Activated T-cell treated with anti-CD3 and anti-CD28 coated beads for 24 hours (primary cell): ENCODE data around the gene RENBP.
"Not testable (repeated sequence)": the region's sequence is repeated elsewhere in the genome, so short reads cannot be mapped to it uniquely, and the experiment has no call there.

Experiments used
- DNase-seq: peaks from one replicate; pipeline ENCODE4 v3.0.0-alpha.2; 2020; ENCODE audit warnings: low read depth

RENBP gene

DNA sequence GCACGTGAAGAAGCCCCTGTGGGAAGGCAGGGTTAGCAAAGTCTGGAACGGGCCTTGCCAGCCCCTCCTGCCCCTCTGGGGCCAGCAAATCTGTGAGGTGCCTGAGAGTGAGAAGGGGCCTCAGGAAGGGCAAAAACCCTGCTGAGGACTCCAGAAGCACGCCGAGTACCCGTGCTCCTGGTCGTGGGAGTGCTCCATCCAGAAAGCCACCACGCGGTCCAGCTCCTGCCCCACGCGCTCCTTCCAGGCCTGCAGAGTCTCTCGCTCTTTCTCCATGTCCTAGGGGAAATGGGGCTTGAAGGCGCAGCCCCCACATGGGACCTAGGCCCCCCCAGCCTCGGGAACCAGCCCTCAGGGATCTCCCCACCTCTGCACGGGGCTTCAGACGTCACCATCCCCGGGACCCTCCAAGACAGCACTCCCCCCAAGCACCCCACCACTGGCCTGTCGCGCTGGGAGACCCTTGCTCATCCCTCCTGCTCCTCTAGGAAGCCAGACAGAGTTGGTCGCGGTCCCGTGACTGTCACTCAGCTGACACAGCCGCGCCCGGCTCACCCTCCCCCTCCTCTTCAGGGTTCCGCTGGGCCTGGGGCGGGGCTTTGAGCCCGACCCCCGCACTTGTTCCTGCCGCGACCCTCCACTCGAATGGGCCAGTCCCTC, at the start of gene RENBP:
RENBP (minus strand) TSS at position 504 of the 660 bp plus-strand sequence; CDS start at position 471, 33 bp downstream.
- DNase-seq, result no peak

DNA sequence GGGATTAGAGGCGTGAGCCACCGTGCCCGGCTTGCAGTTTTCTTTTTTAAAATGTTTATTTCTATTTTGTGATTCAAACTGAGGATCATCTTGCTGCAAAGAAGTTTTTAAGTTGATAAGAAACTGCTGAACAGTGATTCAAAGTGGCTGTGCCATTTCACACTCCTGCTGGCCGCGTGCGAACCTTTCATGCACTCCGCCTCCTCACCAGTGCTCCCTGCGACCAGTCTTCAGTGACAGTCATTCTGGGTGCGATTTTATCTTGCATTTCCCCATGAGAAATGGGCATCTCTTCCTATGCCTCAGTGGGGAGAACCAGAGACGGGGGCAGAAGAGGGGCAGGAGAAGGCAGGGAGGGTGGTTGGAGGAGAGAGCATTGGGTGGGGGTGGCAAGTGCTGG, 49.5 kb upstream of the RENBP start:
- DNase-seq, result no peak

DNA sequence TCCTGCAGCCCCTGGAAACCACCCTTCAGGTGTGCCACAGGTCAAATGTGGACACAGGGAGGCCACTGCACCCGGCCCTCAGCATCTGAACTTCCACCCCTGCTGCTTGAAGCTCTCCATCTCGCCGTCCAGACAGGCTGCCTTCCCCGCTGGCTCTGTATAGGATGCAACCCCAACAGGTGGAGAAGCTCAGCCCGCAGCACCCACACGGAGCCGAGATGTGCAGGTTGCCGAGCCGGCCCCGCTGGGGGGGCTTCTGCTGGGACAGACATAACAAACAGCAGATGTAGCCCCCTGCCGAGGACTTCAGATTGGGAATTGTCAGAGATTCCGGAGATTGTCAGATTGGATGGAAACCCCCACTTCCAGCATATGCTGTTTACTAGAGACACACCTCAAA, 48.6 kb upstream of the RENBP start:
- no peak for DNase-seq

DNA sequence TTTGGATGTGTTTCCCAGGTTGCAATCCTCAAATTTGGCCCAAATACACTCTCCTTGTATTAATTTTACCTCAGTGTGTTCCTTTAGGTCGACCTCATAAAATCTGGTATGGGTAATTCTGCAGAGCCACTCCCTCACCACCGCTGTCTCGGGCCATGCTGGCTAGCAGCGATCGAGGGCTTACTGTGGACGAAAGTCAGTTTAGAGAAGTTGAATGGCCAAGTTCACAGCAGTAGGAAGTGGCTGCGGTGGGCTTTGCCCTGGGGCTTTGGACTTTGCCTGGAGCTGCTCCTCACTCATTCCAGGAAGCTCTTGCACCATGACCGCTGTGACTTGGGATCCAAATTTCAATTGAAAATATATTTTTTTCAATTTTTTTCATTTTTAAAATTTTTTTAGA, 47.7 kb upstream of the RENBP start:
- no peak for DNase-seq

DNA sequence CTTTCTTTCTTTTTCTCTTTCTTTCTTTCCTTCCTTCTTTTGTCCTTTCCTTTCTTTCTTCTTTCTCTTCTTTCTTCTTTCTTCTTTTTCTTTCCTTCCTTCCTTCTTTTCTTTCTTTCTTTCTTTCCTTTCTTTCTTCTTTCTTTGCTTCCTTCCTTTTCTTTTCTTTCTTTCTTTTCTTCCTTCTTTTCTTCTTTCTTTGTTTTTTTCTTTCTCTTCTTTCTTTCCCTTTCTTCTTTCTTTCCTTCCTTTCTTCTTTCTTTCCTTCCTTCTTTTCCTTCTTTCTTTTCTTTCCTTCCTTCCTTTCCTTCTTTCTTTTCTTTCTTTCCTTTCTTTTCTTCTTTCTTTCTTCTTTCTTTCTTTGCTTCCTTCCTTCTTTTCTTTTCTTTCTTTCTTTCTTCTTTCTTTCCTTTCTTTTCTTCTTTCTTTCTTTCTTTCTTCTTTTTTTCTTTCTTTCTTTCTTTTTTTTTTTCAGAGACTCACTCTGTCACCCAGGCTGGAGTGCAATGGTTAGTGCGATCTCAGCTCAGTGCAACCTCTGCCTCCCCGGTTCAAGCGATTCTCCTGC, 46.7 kb upstream of the RENBP start:
- DNase-seq, result no peak

DNA sequence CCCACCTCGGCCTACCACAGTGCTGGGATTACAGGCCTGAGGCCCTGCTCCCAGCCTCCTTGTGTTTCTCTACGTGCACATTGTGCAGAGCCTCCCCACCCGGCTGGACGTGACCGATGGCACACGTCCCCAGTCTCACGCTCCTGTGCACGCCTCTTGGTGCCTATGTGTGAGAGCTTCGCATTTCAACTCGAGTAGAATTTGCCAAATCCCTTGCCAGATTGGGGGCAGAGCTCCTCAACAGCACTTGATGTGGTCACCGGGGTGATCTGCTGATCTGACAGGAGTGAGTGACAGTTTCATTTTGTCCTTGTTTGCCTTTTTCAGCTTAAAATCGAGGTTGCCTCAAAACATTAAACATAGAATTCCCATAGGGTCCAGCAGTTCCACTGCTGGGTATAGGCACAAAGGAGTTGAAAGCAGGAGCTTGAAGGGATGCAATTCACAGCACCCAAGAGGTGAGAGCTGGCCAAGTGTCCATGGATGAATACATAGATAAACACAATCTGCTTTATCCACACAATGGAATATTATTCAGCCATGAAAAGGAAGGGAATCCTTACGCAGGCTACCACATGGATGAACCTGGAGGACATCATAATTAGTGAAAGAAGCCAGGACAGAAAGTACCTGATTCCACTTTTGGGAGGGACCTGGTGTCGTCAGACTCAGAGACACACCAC, 45.7 kb upstream of the RENBP start:
- DNase-seq, result no peak

DNA sequence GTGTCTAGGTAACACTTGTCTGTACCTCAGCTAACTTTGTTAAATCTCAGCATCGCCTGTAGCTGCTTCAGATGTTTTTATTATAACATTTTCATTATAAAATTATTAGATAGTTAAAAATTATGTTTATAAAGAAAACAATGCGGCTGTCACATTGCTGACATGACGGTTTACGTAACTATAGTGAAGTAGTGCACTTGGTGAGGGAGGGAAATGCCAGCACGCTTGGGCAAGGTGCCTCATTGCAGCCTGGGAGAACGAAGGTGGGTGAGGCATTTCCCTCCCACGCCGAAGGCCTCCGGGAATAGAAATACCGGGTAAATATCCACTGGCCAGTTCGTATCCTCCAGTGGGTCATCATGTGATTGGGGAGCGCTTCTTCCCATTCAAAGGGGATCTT, 44.0 kb upstream of the RENBP start:
- DNase-seq, result no peak

DNA sequence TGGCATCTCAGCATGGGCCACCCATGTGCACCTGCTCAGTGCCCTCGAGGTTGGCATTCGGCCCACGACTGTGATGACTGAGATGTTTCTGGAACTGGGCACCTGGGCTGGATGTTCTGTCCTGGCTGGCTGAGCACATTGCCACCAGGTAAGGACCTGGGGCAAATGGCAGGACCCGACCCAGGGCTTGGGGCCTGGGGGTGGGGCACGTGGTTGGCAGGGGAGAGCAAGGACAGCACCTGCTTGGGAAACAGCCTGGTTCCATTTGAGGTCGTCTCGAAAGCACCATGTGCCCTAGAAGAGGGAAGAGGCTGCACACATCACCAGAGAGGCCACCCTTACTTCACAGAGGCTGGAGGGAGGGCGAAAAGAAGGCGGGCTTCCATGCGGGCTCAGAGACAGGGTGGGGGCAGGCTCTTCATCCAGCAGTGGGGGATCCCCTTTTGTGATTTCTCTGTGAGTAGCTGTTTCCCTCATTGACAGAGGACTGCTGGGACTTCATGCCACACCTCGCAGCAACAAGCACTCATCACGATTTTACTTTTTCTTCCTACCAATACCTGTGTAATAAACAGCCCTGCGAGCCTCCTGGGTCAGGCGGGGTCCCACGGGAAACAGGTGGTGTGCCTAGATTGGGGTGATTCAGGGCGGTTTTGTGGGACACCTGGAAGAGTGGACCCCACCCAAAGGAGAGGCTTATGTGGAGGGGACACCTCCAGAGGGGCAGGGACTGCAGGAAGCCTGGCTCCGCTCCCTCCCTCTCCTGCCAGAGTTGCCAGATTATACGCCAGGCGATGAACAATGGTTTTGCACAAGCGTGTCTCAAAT, 40.1 kb upstream of the RENBP start:
- DNase-seq, result peak; percentile 49

DNA sequence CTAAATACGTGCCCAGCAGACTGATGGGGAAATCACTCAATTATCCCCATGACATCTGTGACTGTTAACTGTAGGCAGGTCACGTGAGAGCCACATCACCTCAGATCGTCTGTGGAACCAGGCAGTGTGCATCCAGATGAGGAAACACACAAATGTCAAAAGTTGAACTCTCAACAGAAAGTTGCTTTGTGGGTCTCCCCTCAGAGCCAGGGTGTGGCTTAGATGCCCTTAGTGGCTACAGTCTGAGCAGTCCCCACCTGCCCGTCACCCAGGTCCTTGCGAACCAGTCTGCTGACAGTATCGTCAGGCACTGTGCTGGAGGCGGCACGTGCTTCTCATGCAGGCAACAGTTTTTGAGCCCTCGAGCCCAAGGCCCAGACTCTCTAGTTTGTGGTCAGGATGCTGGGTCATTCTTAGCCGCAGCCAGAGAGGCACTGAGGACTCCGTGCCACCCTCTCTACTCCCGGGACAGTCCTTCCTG, 38.9 kb upstream of the RENBP start:
- no peak for DNase-seq

DNA sequence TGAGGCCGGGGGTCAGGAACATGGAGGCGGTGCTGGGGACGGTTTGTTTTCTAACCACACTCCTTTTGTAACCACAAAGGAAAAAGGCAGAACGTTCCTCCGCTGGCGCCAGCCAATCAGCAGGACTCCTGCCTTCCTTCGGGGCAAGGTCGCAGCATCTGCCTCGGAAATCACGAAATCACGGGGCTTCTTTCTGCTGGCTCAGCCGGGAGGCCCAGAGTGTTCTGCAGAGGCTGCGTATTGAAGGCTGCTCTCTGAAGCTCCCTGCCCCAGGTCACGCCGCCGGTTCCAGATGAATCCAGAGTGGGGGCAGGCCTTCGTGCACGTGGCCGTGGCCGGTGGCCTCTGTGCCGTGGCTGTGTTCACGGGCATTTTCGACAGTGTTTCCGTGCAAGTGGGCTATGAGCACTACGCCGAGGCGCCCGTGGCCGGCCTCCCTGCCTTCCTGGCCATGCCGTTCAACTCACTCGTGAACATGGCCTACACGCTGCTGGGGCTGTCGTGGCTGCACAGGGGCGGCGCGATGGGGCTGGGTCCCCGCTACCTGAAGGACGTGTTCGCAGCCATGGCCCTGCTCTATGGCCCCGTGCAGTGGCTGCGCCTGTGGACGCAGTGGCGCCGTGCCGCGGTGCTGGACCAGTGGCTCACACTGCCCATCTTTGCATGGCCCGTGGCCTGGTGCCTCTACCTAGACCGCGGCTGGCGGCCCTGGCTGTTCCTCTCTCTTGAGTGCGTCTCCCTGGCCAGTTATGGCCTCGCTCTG, 37.5 kb upstream of the RENBP start:
- peak; percentile 36 for DNase-seq

DNA sequence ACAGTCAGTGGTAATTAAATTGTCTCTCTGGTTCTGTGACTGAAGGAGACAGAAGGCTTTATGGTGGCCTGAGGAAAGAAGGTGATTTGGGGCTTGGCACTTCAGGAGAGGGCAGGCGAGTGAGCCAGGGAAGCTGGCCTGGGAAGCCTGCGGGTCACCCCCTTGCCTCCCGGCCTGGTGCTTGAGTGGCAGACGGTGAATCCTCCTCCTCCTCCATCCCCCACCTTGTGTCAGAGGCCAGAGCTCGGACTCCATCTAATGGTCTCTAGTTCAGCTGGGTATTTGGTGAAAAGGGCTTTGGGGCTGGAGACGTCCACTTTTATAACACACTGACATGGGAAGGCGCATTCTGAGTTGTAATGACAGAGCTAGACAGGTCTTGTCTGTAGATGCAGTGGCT, 36.8 kb upstream of the RENBP start:
- DNase-seq, result no peak

DNA sequence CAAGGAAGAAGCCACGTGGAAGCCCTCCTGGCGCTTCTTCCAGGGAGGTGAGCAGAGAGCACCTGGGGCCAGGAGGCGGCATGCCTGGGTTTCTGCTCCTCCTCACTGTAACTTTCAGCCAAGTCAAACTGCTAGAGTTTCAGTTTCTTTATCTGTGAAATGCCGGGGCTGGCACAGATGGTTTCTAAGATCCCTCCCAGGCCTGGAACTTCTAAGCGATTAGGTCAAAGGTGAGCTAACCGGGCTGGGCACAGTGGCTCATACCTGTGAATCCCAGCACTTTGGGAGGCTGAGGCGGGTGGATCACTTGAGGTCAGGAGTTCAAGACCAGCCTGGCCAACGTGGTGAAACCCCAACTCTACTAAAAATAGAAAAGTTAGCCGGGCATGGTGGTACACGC, 36.0 kb upstream of the RENBP start:
- not testable (repeated sequence) for DNase-seq

DNA sequence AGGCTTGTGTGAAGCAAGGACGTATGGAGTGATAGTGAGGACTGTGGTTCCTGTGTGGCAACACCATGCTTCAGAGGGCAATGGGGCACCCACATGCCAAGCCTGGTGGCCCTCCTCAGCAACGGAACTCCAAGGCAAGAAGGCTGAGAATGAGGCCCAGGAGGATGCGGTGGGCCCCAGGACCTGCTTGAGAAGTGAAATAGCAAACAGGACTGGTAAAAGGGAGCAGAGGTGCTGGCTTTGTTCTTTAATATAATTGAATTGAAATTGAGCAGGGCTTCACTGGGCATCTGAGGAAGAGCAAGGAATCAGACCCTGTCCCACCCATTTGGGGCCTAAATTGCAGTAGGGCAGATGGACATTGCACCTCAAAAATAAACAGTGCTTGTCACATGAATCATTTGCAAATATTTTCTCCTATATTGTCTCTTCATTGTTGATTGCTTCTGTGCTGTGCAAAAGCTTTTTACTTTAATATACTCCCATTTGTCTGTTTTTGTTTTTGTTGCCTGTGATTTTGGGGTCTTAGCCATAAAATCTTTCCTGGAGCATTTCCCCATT, 30.4 kb upstream of the RENBP start:
- no peak for DNase-seq

DNA sequence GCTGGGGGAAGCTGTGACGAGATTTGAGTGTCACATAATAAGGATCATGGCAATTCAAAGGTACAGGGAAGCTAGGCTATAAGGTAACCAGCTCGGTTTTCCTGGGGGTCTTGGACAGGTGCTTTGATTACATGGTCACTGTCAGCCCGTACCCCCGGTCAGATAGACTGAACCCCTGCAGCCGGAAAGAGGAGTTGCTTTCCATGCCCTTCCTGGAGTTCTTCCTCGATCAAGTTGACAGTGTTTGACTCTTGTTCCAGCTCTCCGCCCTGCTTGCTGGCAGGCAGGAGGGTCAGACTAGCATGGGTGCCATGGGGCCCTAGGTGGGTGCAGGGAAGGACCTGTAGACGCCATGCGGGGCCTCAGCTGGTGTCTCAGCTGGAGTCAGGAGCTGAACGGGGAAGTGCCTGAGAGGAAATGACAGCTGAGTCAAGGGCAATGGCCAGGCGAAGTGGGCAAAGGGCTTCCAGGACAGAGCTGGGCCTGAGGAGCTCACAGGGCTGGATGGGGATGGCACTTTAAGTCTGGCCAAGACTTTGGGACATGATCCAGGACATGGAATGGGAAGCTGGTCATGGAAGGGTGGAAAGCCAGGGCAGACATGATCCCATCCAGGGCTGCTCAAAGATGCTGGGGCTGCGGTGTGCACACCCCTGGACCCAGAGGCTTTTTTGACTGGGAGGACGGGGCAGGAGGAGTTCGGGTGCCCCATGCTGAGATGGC, 29.7 kb upstream of the RENBP start:
- DNase-seq, result no peak

DNA sequence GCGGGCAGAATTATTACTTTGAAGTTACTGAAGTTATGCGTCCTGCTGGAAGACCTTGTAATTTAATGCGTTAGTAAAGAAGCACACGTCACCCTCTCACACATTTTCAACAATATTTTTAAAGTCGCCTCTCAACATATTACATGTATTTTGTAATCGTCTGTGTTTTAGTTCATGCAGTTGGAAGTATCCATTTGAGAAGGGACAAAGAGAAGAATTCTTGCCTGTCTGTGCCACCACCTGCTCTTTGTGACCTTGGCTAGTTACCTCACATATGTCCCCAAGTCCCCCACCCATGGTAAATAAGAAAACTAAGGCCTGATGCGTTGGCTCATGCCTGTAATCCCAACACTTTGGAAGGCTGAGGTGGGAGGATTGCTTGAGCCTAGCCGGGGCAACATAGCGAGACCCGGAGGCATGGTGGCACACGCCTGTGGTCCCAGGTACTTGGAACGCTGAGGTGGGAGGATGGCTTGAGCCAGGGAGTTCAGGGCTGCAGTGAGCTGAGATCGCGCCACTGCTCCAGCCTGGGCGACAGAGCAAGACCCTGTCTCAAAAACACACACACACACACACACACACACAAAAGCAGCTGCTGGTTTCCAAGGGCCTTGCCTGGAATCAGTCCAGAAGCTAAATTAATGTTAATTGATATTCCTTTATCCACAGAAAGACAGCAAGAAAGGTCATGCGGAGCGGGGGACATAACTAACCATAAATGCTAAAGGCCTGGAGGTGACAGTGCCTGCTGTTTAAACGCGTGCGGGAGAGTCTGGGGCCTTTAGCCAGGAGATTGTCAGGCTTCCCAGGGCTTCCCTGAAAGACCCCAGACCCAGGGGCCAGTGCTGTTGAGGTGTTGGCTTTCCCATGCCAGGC, 28.9 kb upstream of the RENBP start:
- no peak for DNase-seq

DNA sequence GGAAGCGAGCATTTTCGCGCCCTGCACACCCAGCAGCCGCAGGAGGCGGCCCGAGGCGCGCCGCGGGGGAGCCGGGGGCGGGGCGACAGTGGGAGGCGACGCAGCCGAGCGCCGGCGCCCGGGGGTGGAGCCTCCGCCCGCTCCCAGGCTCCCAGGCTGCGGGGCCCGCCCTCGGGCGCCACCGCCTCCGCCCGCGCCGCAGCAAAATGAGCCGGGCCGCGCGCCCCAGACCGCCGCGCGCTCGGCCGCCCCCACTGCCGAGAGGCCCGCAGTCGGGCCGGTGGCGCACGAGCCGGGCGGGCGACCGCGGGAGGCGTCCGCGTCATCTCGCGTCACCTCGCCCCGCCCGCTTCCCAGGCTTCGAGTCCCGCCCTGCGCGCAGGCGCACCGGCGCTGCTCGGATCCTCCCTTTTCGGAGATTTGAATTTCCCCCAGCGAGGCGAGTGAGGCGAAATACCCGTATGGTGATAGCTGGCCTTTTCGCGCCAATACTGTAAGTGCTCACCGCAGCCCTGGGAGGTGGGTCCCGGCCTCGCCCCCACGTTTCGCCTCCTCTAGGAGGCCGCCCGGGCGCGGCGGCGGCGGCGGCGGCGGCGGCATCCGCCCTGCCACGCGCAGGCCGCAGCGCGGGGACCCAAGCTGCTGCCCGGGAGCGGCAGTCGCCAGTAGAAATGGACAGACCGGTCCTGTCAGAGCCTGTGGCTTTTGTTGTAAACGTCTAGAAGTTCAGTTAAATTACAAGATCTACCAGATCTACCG, 28.1 kb upstream of the RENBP start, which contains the start of gene TMEM187:
TMEM187 (plus strand) TSS at position 387 of the 759 bp plus-strand sequence. CDS start 9,309 bp downstream, outside the sequence.
- DNase-seq, result peak; percentile 83

DNA sequence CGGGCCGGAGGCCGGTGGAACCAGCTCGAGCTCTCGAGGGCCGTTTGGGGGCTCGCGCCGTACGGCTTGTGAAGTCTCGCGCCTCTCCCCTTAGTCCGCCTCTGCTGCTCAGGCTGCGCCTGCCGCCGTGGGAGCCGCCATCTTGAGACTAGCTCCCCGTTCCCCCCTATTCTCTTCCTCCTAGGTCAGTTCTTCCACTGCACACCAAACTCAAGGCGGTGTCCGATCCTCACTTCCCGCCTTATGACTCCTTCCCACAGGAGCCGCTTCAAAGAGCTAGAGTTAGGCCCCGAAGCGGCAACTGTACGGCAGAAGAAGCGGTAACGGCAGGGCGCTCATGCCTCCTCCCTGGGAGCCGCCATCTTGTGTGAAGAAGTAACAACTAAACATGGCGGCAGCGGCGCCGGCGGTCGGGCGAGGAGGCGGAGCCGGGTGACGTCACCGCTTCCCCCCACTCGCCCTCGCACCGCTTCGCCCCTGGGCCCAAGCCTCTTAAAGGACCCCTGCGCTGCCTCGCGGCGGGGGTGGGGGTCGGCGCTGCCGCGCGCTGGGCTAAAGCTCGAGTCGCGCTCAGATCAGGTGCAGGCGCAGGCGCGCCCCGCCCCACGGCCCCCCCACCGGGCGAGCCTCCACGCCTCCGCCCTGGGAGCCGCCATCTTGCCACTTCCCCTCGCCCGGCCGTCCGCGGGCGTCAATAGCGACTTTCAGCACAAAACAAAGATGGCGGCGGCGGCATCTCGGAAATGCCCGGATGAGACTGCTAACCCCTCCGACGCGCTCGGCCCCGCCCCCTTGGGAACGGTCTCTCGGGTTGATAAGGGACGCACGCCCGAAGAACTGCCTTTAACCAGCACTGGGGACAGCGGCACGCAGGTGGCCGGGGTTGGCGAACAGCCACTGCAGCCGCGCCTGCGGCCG, 27.3 kb upstream of the RENBP start, which contains the start of gene HCFC1:
HCFC1 (minus strand) TSS at position 369 of the 918 bp plus-strand sequence. CDS start 978 bp downstream, outside the sequence.
- peak; percentile 79 for DNase-seq

DNA sequence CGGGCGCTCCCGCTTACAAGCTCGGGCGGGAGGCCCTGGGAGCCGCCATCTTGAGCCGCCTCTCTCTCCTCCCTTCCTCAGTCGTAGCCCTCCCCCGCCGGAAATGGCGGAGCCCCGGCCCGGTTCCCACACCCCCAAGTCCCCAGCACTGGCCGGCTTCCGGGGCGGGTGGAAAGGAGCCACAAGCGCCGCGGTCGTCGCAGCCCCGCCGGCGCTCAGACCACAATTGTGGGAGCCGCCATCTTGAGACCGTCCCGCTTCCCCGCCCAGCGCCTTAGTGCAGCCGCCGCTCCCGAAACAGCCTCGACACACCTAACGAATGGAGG, 26.6 kb upstream of the RENBP start:
- DNase-seq, result peak; percentile 79
